Fibroblast of lung (primary cell): Measurements from ENCODE around the gene SAP30BP. TPM values are rescaled to one million over a fixed set of nuclear protein-coding genes. Genes with fewer than 3 reads are reported as not detected.

ENCODE experiments used
- DNase-seq, 2 donors: peaks; one replicate each; pipeline versions ENCODE4 v3.0.0 to v3.0.0-alpha.2; 2010; ENCODE audit warnings: low read depth in 2 of 2
- H2AFZ ChIP-seq: 2 replicates; pipeline ENCODE4 v1.5.1; 2012; ENCODE audit warnings: low read length, control low read depth, inconsistent platforms
- H3K27ac ChIP-seq: 2 replicates; pipeline ENCODE4 v1.5.1; 2011; ENCODE audit warnings: low read length, control low read depth; ENCODE audit not compliant: insufficient read depth
- H3K27me3 ChIP-seq: 2 replicates; pipeline ENCODE4 v1.5.1; 2011; ENCODE audit warnings: mild to moderate bottlenecking, low read length; ENCODE audit not compliant: control insufficient read depth, insufficient read depth
- H3K36me3 ChIP-seq: 2 replicates; pipeline ENCODE4 v1.5.1; 2011; ENCODE audit warnings: low read length; ENCODE audit not compliant: control insufficient read depth, insufficient read depth
- H3K4me1 ChIP-seq: 2 replicates; pipeline ENCODE4 v1.5.1; 2011; ENCODE audit warnings: low read length; ENCODE audit not compliant: control insufficient read depth, insufficient read depth; ENCODE audit errors: extremely low read depth
- H3K4me2 ChIP-seq: 2 replicates; pipeline ENCODE4 v1.5.1; 2011; ENCODE audit warnings: low read length, control low read depth; ENCODE audit not compliant: insufficient read depth; ENCODE audit errors: extremely low read depth
- H3K4me3 ChIP-seq, 4 experiments: fragments of 200-600 bp in 1 of 4; sonication (generic) in 1 of 4; replicated peaks in 1 of 4; 2 replicates each; pipeline ENCODE4 v1.5.1; 2011 to 2016; ENCODE audit warnings: low read length in 4 of 4, low read depth in 3 of 4, mild to moderate bottlenecking in 3 of 4, control low read depth in 2 of 4, inconsistent platforms in 1 of 4, mixed read lengths in 1 of 4; ENCODE audit not compliant: insufficient read depth in 1 of 4; ENCODE audit errors: control extremely low read depth in 1 of 4
- H3K79me2 ChIP-seq: 2 replicates; pipeline ENCODE4 v1.5.1; 2012; ENCODE audit warnings: mild to moderate bottlenecking, low read length, inconsistent platforms; ENCODE audit not compliant: control insufficient read depth, insufficient read depth
- H3K9ac ChIP-seq: 2 replicates; pipeline ENCODE4 v1.5.1; 2011; ENCODE audit warnings: mild to moderate bottlenecking, low read length, control low read depth; ENCODE audit not compliant: insufficient read depth
- H3K9me3 ChIP-seq: 2 replicates; pipeline ENCODE4 v1.5.1; 2012; ENCODE audit warnings: low read depth, low read length; ENCODE audit not compliant: control insufficient read depth, insufficient read depth
- H4K20me1 ChIP-seq: 2 replicates; pipeline ENCODE4 v1.5.1; 2011; ENCODE audit warnings: low read length; ENCODE audit not compliant: control insufficient read depth, insufficient read depth; ENCODE audit errors: extremely low read depth
- EZH2 ChIP-seq: IDR thresholded peaks from 2 replicates; pipeline ENCODE4 v1.5.1; 2012; ENCODE audit warnings: low read length, control low read depth, mild to moderate bottlenecking; ENCODE audit errors: missing control alignments
- polyA plus RNA-seq, 2 donors: library from polyadenylated mRNA; depleted of rRNA in 1 of 2; stranded (reverse) in 1 of 2; unstranded in 1 of 2; fragments of >200 nt; gene quantifications; 2 replicates each; pipeline ENCODE4 v1.2.1, GENCODE V29; 2011 to 2012; ENCODE audit warnings: missing spikeins in 1 of 2
- total RNA-seq: library from RNA; depleted of rRNA; stranded (reverse); fragments of >200 nt; gene quantifications from 2 replicates; pipeline ENCODE4 v1.2.1, GENCODE V29; 2014
- TF ChIP-seq, protein P1 (sequence below), 2 donors: IDR thresholded peaks in 1 of 2; conservative IDR thresholded peaks in 1 of 2; 1 replicate in 1 of 2; 2 replicates in 1 of 2; pipeline ENCODE4 v1.5.1; 2011 to 2012; ENCODE audit warnings: low read length in 2 of 2, control low read depth in 1 of 2, inconsistent platforms in 1 of 2, low read depth in 1 of 2, mild to moderate bottlenecking in 1 of 2

Gene SAP30BP
- total and polyA plus RNA-seq, 2 donors (not counting 1 experiment from before 2014, with no cell fraction given): 43.9 to 61.0 TPM

GRCh38 chr17:75624714-75625345 is 42.3 kb upstream of the SAP30BP start:
- no peaks in the 10 kb centered on the region for H3K36me3 ChIP-seq
- TF ChIP-seq, protein P1, sequence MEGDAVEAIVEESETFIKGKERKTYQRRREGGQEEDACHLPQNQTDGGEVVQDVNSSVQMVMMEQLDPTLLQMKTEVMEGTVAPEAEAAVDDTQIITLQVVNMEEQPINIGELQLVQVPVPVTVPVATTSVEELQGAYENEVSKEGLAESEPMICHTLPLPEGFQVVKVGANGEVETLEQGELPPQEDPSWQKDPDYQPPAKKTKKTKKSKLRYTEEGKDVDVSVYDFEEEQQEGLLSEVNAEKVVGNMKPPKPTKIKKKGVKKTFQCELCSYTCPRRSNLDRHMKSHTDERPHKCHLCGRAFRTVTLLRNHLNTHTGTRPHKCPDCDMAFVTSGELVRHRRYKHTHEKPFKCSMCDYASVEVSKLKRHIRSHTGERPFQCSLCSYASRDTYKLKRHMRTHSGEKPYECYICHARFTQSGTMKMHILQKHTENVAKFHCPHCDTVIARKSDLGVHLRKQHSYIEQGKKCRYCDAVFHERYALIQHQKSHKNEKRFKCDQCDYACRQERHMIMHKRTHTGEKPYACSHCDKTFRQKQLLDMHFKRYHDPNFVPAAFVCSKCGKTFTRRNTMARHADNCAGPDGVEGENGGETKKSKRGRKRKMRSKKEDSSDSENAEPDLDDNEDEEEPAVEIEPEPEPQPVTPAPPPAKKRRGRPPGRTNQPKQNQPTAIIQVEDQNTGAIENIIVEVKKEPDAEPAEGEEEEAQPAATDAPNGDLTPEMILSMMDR (conservative IDR thresholded peaks at IDR 0.05 in 1 of 2, IDR thresholded peaks at IDR 0.05 in 1 of 2; ENCODE audit: low read depth in 1 of 2, low read length in 2 of 2): no peak
- TF ChIP-seq EZH2: no peak
- H4K20me1 ChIP-seq: no peaks in the 10 kb centered on the region
- no peak overlapping the region for H3K9ac ChIP-seq
- H3K4me1 ChIP-seq: no peaks in the 10 kb centered on the region
- H3K4me2 ChIP-seq: no peak overlapping the region
- no peak overlapping the region for H3K27ac ChIP-seq
- no peak overlapping the region for H3K4me3 ChIP-seq
- DNase-seq: no peak
- no peaks in the 10 kb centered on the region for H3K9me3 ChIP-seq
- no peak overlapping the region for H2AFZ ChIP-seq
- no peaks in the 10 kb centered on the region for H3K79me2 ChIP-seq
- no peaks in the 10 kb centered on the region for H3K27me3 ChIP-seq

DNA sequence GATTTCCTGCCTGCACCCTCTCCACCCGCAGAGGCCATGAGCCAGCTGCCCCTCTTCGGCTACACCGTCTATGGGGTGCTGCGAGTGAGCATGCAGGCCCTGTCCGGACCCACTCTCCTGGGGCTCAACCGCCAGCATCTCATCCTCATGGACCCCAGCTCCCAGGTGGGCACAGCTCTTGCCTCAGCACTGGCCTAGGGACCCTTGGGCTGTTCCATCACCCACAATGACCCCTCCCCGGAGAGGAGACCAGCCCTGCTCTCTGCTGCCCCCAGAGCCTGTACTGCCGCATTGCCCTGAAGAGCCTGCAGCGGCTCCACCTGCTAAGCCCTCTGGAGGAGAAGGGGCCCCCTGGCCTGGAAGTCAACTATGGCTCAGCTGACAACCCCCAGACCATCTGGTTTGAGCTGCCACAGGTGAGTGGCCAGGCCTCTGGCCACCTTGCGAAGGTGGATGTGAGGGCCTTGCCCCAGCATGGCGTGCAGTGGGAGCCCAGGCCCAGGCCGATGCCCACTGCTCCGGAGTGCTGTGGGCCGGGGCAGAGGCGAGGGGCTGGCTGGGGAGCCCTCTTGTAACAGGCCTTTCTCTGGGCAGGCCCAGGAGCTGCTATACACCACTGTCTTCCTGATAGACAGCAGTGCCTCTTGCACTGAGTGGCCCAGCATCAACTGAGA is 41.2 kb upstream of the SAP30BP start:
- peak in 1 of 2 donors; percentile 5 for DNase-seq
- Histone ChIP-seq H4K20me1 (no peaks in the 10 kb centered on the region), H3K36me3 (no peaks in the 10 kb centered on the region), H3K79me2 (no peaks in the 10 kb centered on the region), H3K9me3 (no peaks in the 10 kb centered on the region), H2AFZ (no peak overlapping the region), H3K9ac (no peak overlapping the region), H3K4me3 (no peak overlapping the region), H3K4me1 (no peaks in the 10 kb centered on the region), H3K4me2 (no peak overlapping the region), H3K27ac (no peak overlapping the region), H3K27me3 (no peaks in the 10 kb centered on the region)
- TF ChIP-seq EZH2: no peak
- TF ChIP-seq, protein P1 (conservative IDR thresholded peaks at IDR 0.05 in 1 of 2, IDR thresholded peaks at IDR 0.05 in 1 of 2; ENCODE audit: low read depth in 1 of 2, low read length in 2 of 2): peak; percentile 41 to 74

DNA sequence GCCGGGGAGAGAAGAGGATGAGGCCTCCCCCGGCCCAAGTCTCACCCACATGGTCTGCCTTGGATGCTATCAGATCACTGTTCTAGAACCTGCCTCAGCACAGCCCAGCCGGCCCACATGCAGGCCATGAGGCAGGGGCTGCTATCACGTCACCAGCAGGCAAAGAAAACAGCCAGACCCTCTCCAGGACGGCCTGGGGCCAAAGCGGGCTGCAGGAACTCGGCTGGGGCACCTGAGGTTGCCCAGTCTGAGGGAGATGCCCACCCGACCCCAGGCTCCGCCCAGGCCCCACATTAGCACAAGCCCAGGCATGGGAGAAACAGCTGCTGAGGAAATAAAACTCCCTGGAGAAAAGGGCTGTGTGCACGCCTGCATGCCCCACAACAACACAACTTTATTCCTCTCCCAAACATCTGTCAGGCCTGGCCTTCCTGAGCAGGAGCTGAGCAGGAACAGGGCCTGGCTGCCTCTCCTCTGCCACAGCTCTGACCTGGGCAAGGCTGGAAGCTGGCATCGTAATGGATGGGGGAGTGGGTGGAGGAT is 40.6 kb upstream of the SAP30BP start:
- Histone ChIP-seq H3K9me3 (no peaks in the 10 kb centered on the region), H3K27ac (no peak overlapping the region), H3K9ac (no peak overlapping the region), H3K79me2 (no peaks in the 10 kb centered on the region), H3K4me2 (no peak overlapping the region), H3K4me3 (no peak overlapping the region), H2AFZ (no peak overlapping the region), H4K20me1 (no peaks in the 10 kb centered on the region), H3K27me3 (no peaks in the 10 kb centered on the region), H3K4me1 (no peaks in the 10 kb centered on the region), H3K36me3 (no peaks in the 10 kb centered on the region)
- no peak for TF ChIP-seq EZH2
- TF ChIP-seq, protein P1 (conservative IDR thresholded peaks at IDR 0.05 in 1 of 2, IDR thresholded peaks at IDR 0.05 in 1 of 2; ENCODE audit: low read depth in 1 of 2, low read length in 2 of 2): no peak
- DNase-seq: no peak
